Body of pancreas (tissue), 4 donors: ENCODE results near the gene ALDH1A3.

Experiments used
- POLR2A ChIP-seq, 3 donors: fragments of 450-650 bp; IDR thresholded peaks; one replicate each; pipeline ENCODE4 v1.6.1; 2016; ENCODE audit warnings: antibody characterized with exemption in 3 of 3, mild to moderate bottlenecking in 2 of 3
- TF ChIP-seq, protein P1 (sequence below), 7 experiments: fragments of 450-650 bp in 4 of 7; fragments of 200-600 bp in 3 of 7; sonication (generic) in 3 of 7; IDR thresholded peaks; one replicate each; pipeline ENCODE4 v1.5.1; 2016 to 2019; ENCODE audit warnings: antibody characterized with exemption in 7 of 7

DNA sequence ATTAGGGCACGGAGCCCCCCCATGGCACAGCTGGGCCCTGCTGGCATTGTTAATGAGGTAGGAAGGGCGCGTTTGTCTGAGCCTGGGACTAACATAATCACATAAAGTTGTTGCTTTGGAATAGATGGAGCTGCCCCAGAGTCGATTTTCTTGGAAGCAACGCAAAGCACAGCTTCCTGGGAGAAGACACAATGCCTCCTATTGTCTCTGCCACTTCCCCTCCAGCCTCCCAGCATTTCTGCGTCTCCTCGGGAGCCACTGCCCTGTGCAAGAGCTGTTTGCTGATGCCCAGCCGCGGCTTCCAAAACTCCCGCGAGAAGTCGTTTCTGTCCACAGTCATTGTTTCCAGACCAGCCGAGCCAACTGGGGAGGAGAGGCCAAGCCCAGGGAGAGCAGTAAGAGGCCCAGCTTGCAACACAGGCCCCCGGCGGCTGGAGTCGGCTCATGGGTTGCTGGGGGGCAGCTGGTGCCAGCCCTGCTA is 18.1 kb upstream of the ALDH1A3 start:
- TF ChIP-seq, protein P1, sequence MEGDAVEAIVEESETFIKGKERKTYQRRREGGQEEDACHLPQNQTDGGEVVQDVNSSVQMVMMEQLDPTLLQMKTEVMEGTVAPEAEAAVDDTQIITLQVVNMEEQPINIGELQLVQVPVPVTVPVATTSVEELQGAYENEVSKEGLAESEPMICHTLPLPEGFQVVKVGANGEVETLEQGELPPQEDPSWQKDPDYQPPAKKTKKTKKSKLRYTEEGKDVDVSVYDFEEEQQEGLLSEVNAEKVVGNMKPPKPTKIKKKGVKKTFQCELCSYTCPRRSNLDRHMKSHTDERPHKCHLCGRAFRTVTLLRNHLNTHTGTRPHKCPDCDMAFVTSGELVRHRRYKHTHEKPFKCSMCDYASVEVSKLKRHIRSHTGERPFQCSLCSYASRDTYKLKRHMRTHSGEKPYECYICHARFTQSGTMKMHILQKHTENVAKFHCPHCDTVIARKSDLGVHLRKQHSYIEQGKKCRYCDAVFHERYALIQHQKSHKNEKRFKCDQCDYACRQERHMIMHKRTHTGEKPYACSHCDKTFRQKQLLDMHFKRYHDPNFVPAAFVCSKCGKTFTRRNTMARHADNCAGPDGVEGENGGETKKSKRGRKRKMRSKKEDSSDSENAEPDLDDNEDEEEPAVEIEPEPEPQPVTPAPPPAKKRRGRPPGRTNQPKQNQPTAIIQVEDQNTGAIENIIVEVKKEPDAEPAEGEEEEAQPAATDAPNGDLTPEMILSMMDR (IDR thresholded peaks at IDR 0.05): no peak
- no peak for TF ChIP-seq POLR2A (IDR thresholded peaks at IDR 0.05)
